IMR-90 (cell line): ENCODE measurements around the gene CLN3. TPM values are rescaled to one million over a fixed set of nuclear protein-coding genes. Genes with fewer than 3 reads are reported as not detected.

Source experiments
- ATAC-seq: fragments of 200-7000 bp; cut with Tn5 transposase; 2 replicates; pipeline ENCODE4 v1.9.1; 2020; ENCODE audit warnings: low read depth, mild to moderate bottlenecking, moderate library complexity
- BruUV-seq: library from RNA; stranded (reverse); fragments of 400-500 nt; replicated peaks from 2 replicates; lab custom pipeline; 2021; lab: Mats Ljungman, UMichigan
- CTCF ChIA-PET: fragments of 300-600 bp; formaldehyde crosslinking; extraction: SDS; loops from one replicate; lab custom pipeline; 2021; ENCODE audit warnings: antibody characterized with exemption; lab: Yijun Ruan, JAX
- POLR2A ChIA-PET: fragments of 300-600 bp; sonication (Branson Sonifier 250); formaldehyde crosslinking; loops from one replicate; lab custom pipeline; 2022; ENCODE audit warnings: antibody characterized with exemption; ENCODE audit not compliant: unreplicated experiment; lab: Charles Lee
- DNase-seq: peaks from one replicate; pipeline ENCODE4 v3.0.0; 2013
- H2AFZ ChIP-seq: replicated peaks from 2 replicates; pipeline ENCODE3; 2013; ENCODE audit warnings: low read length, mild to moderate bottlenecking; ENCODE audit not compliant: poor library complexity
- H2AK5ac ChIP-seq: 2 replicates; pipeline ENCODE4 v1.6.1; 2013; ENCODE audit warnings: low read depth, low read length, inconsistent platforms
- H2AK9ac ChIP-seq: replicated peaks from 2 replicates; pipeline ENCODE3; 2013; ENCODE audit warnings: mild to moderate bottlenecking, low read depth, low read length, moderate library complexity; ENCODE audit not compliant: poor library complexity
- H2BK120ac ChIP-seq: 2 replicates; pipeline ENCODE4 v1.6.1; 2013; ENCODE audit warnings: low read depth, low read length, inconsistent platforms
- H2BK15ac ChIP-seq: 3 replicates; pipeline ENCODE4 v1.6.1; 2013; ENCODE audit warnings: low read depth, low read length, inconsistent platforms
- H2BK20ac ChIP-seq: 2 replicates; pipeline ENCODE4 v1.6.1; 2013; ENCODE audit warnings: low read depth, mild to moderate bottlenecking, inconsistent platforms, low read length, moderate library complexity
- H2BK5ac ChIP-seq: 2 replicates; pipeline ENCODE4 v1.6.1; 2013; ENCODE audit warnings: mild to moderate bottlenecking, low read depth, low read length, inconsistent platforms; ENCODE audit not compliant: poor library complexity, severe bottlenecking
- H3K14ac ChIP-seq: replicated peaks from 2 replicates; pipeline ENCODE4 v1.6.1; 2013; ENCODE audit warnings: low read depth, low read length, inconsistent platforms
- H3K18ac ChIP-seq: 2 replicates; pipeline ENCODE4 v1.6.1; 2013; ENCODE audit warnings: low read depth, low read length, control low read depth
- H3K23ac ChIP-seq: 2 replicates; pipeline ENCODE4 v1.6.1; 2013; ENCODE audit warnings: low read depth, low read length, inconsistent platforms
- H3K27ac ChIP-seq: 2 replicates; pipeline ENCODE4 v1.5.1; 2013; ENCODE audit warnings: mild to moderate bottlenecking, control low read depth, low read length; ENCODE audit not compliant: insufficient read depth
- H3K27me3 ChIP-seq: 2 replicates; pipeline ENCODE4 v1.6.1; 2013; ENCODE audit warnings: low read length; ENCODE audit not compliant: control insufficient read depth, insufficient read depth
- H3K36me3 ChIP-seq: 2 replicates; pipeline ENCODE4 v1.6.1; 2013; ENCODE audit warnings: low read length, mixed read lengths; ENCODE audit not compliant: control insufficient read depth, insufficient read depth
- H3K4ac ChIP-seq: 2 replicates; pipeline ENCODE4 v1.6.1; 2013; ENCODE audit warnings: low read depth, low read length, inconsistent platforms
- H3K4me1 ChIP-seq: 2 replicates; pipeline ENCODE4 v1.6.1; 2013; ENCODE audit warnings: low read length, mixed read lengths; ENCODE audit not compliant: control insufficient read depth, insufficient read depth
- H3K4me2 ChIP-seq: 2 replicates; pipeline ENCODE4 v1.6.1; 2013; ENCODE audit warnings: low read depth, mild to moderate bottlenecking, control low read depth, low read length, moderate library complexity
- H3K4me3 ChIP-seq: 2 replicates; pipeline ENCODE4 v1.5.1; 2013; ENCODE audit warnings: low read depth, mild to moderate bottlenecking, control low read depth, low read length, moderate library complexity; ENCODE audit not compliant: insufficient read depth
- H3K56ac ChIP-seq: 2 replicates; pipeline ENCODE4 v1.6.1; 2013; ENCODE audit warnings: low read length, inconsistent platforms; ENCODE audit not compliant: insufficient read depth; ENCODE audit errors: extremely low read depth
- H3K79me1 ChIP-seq, 2 experiments: 2 replicates each; pipeline ENCODE4 v1.6.1; 2013; ENCODE audit warnings: low read length in 2 of 2, inconsistent platforms in 1 of 2, low read depth in 1 of 2
- H3K9ac ChIP-seq: 2 replicates; pipeline ENCODE4 v1.6.1; 2013; ENCODE audit warnings: low read depth, low read length, control low read depth
- H3K9me1 ChIP-seq: 2 replicates; pipeline ENCODE4 v1.6.1; 2013; ENCODE audit warnings: low read length, inconsistent platforms; ENCODE audit not compliant: insufficient read depth
- H3K9me3 ChIP-seq: 2 replicates; pipeline ENCODE4 v1.6.1; 2013; ENCODE audit warnings: low read length; ENCODE audit not compliant: control insufficient read depth, insufficient read depth
- H4K20me1 ChIP-seq: 2 replicates; pipeline ENCODE4 v1.6.1; 2013; ENCODE audit warnings: low read length, inconsistent platforms; ENCODE audit not compliant: insufficient read depth
- H4K5ac ChIP-seq: 2 replicates; pipeline ENCODE4 v1.6.1; 2013; ENCODE audit warnings: mild to moderate bottlenecking, low read depth, low read length, control low read depth
- H4K8ac ChIP-seq, 2 experiments: 2 replicates each; pipeline ENCODE4 v1.6.1; 2013; ENCODE audit warnings: low read depth in 2 of 2, low read length in 2 of 2, control low read depth in 1 of 2, inconsistent platforms in 1 of 2
- H4K91ac ChIP-seq: 2 replicates; pipeline ENCODE4 v1.6.1; 2013; ENCODE audit warnings: low read depth, low read length, inconsistent platforms; ENCODE audit not compliant: insufficient read depth
- BHLHE40 ChIP-seq: fragments of 150-350 bp; IDR thresholded peaks from 2 replicates; pipeline ENCODE4 v1.6.1; 2016; ENCODE audit warnings: mild to moderate bottlenecking, low read depth, low read length
- CEBPB ChIP-seq: IDR thresholded peaks from 2 replicates; pipeline ENCODE4 v1.6.1; 2012; ENCODE audit warnings: low read depth, low read length, improper control_type of control experiment
- CHD1 ChIP-seq: IDR thresholded peaks from 2 replicates; pipeline ENCODE4 v1.6.1; 2012; ENCODE audit warnings: low read depth, low read length, improper control_type of control experiment
- ELK1 ChIP-seq: fragments of 150-350 bp; IDR thresholded peaks from 2 replicates; pipeline ENCODE4 v1.6.1; 2016; ENCODE audit warnings: low read depth, mild to moderate bottlenecking, low read length, moderate library complexity, borderline replicate concordance
- FOS ChIP-seq: fragments of 150-350 bp; IDR thresholded peaks from 2 replicates; pipeline ENCODE4 v1.6.1; 2016; ENCODE audit warnings: low read depth, low read length
- MAFK ChIP-seq: IDR thresholded peaks from 2 replicates; pipeline ENCODE4 v1.6.1; 2012; ENCODE audit warnings: low read depth, low read length, improper control_type of control experiment
- MAZ ChIP-seq: IDR thresholded peaks from 2 replicates; pipeline ENCODE4 v1.6.1; 2012; ENCODE audit warnings: low read depth, mild to moderate bottlenecking, low read length, improper control_type of control experiment, moderate library complexity, borderline replicate concordance
- MXI1 ChIP-seq: IDR thresholded peaks from 2 replicates; pipeline ENCODE4 v1.6.1; 2012; ENCODE audit warnings: low read depth, mild to moderate bottlenecking, low read length, moderate library complexity, borderline replicate concordance
- POLR2A ChIP-seq: IDR thresholded peaks from 2 replicates; pipeline ENCODE4 v1.6.1; 2012; ENCODE audit warnings: mild to moderate bottlenecking, low read depth, low read length
- RAD21 ChIP-seq: IDR thresholded peaks from 2 replicates; pipeline ENCODE4 v1.6.1; 2012; ENCODE audit warnings: low read length, improper control_type of control experiment
- RCOR1 ChIP-seq: IDR thresholded peaks from 2 replicates; pipeline ENCODE4 v1.6.1; 2012; ENCODE audit warnings: mild to moderate bottlenecking, low read length, improper control_type of control experiment; ENCODE audit not compliant: insufficient replicate concordance
- RFX5 ChIP-seq: IDR thresholded peaks from 2 replicates; pipeline ENCODE4 v1.8.0; 2012; ENCODE audit warnings: low read depth, mild to moderate bottlenecking, low read length, moderate library complexity
- SMC3 ChIP-seq: fragments of 150-350 bp; IDR thresholded peaks from 2 replicates; pipeline ENCODE4 v1.6.1; 2016; ENCODE audit warnings: low read depth, mild to moderate bottlenecking, antibody characterized with exemption, low read length, moderate library complexity
- USF2 ChIP-seq: fragments of 150-350 bp; IDR thresholded peaks from 2 replicates; pipeline ENCODE4 v1.6.1; 2017; ENCODE audit warnings: mild to moderate bottlenecking, antibody characterized with exemption, low read length, low read depth
- WGBS, 2 experiments: methylation state at CpG; one replicate each; pipeline versions ENCODE4 v1.1.5 to v1.1.7; 2013; ENCODE audit warnings: missing lambda C conversion rate in 2 of 2; ENCODE audit not compliant: insufficient read length in 1 of 2; ENCODE audit errors: extremely low coverage in 2 of 2; 5-methylcytosine and 5-hydroxymethylcytosine counted together
- dilution Hi-C: fragments of 300-500 bp; cut with HindIII; formaldehyde crosslinking; loops from one replicate; pipeline ENCODE4 v1.14.3; 2018; ENCODE audit warnings: low sequenced_read_pairs; ENCODE audit not compliant: unreplicated experiment
- in situ Hi-C: fragments of 300-500 bp; cut with MboI; formaldehyde crosslinking; loops from 3 replicates; pipeline ENCODE4 v1.14.3; 2019; ENCODE audit warnings: low sequenced_read_pairs, inconsistent platforms, mixed read lengths
- intact Hi-C: fragments of 100-400 bp; cut with micrococcal nuclease; formaldehyde crosslinking; loops from 2 replicates; pipeline ENCODE4 v1.10.0; 2022
- polyA plus RNA-seq, 3 experiments: library from polyadenylated mRNA; depleted of rRNA; stranded (reverse); fragments of >200 nt; gene quantifications; 2 replicates each; pipeline ENCODE4 v1.2.3, GENCODE V29; 2012; ENCODE audit warnings: low replicate concordance in 1 of 3
- total RNA-seq: library from RNA; depleted of rRNA; stranded (reverse); fragments of >200 nt; gene quantifications from 2 replicates; pipeline ENCODE4 v1.2.3, GENCODE V29; 2012

Gene CLN3
- total and polyA plus RNA-seq, 2 of the 4 experiments (the other 2 are of a cell fraction) = 3.9 to 15.9 TPM

GRCh38 chr16:28501258-28502232, 9.7 kb upstream of the CLN3 start:
- H2AK9ac ChIP-seq = peak overlapping the region; percentile 42
- dilution Hi-C loops (no loop called here), intact Hi-C loops (no loop called here), in situ Hi-C loops (no loop called here)
- ATAC-seq (no peak), DNase-seq (no peak)
- H2AK5ac ChIP-seq = peak overlapping the region; percentile 47; the same call in 1 of the 2 replicates
- H4K91ac ChIP-seq = no peak overlapping the region
- no peak overlapping the region for H3K23ac ChIP-seq
- no peak overlapping the region for H3K4me3 ChIP-seq
- no peaks in the 10 kb centered on the region for H4K20me1 ChIP-seq
- H3K27me3 ChIP-seq = peaks cover 49% of the 10 kb centered on the region
- no peak overlapping the region for H2BK15ac ChIP-seq
- no peak overlapping the region for H2BK120ac ChIP-seq
- no peak overlapping the region for H3K4ac ChIP-seq
- no peak overlapping the region for H2AFZ ChIP-seq
- H4K8ac ChIP-seq = no peak overlapping the region
- ChIA-PET CTCF (no interaction called here), POLR2A (no interaction called here)
- no peak overlapping the region for H3K56ac ChIP-seq
- WGBS, 2 experiments = 87% methylated on average over 12 of the region's 19 CpGs; no CpG with 5 or more reads in 1 of the 2 experiments
- no peaks in the 10 kb centered on the region for H3K79me1 ChIP-seq
- no peaks in the 10 kb centered on the region for H3K9me3 ChIP-seq
- H3K9me1 ChIP-seq = peaks cover 4% of the 10 kb centered on the region; the same call in 1 of the 2 replicates
- no peak overlapping the region for H2BK5ac ChIP-seq
- no peak overlapping the region for H3K9ac ChIP-seq
- H3K18ac ChIP-seq = no peak overlapping the region
- H3K27ac ChIP-seq = no peak overlapping the region
- no peaks in the 10 kb centered on the region for H3K4me1 ChIP-seq
- no peak overlapping the region for H2BK20ac ChIP-seq
- TF ChIP-seq RAD21 (no peak), USF2 (no peak), BHLHE40 (no peak), SMC3 (no peak), POLR2A (no peak), CEBPB (no peak), ELK1 (no peak), CHD1 (no peak), FOS (no peak), MAFK (no peak), MAZ (no peak), RFX5 (no peak), RCOR1 (no peak), MXI1 (no peak)
- H3K4me2 ChIP-seq = no peak overlapping the region
- BruUV-seq = no TSS peak
- H3K36me3 ChIP-seq = no peaks in the 10 kb centered on the region
- no peak overlapping the region for H4K5ac ChIP-seq
- H3K14ac ChIP-seq = no peak overlapping the region; the same call in 1 of the 2 replicates
